Left cardiac atrium (tissue), 4 donors: ENCODE data around the gene ZNF107. TPM values are rescaled to one million over a fixed set of nuclear protein-coding genes. Genes with fewer than 3 reads are reported as not detected.
"Not testable (repeated sequence)": the region's sequence is repeated elsewhere in the genome, so short reads cannot be mapped to it uniquely, and the experiment has no call there.

Experiments
- ATAC-seq, 2 donors: fragments of 200-7000 bp; cut with Tn5 transposase; one replicate each; pipeline ENCODE4 v1.9.1; 2020; ENCODE audit warnings: mild to moderate bottlenecking in 2 of 2, moderate library complexity in 2 of 2
- DNase-seq: peaks from one replicate; pipeline ENCODE4 v3.0.0-alpha.2; 2020
- intact Hi-C, 2 donors: fragments of 100-400 bp; cut with DNase I; formaldehyde crosslinking; loops; one replicate each; pipeline versions ENCODE4 v1.14.1 to v1.15.1; 2022 to 2023
- microRNA-seq, 2 donors: library from miRNA; unstranded; fragments of <30 nt; microRNA quantifications; one replicate each; pipeline ENCODE4 v1.2.0, GENCODE V29; 2020
- total RNA-seq, 2 donors: library from RNA; stranded (reverse); fragmentation: NEBNext Ultra II Directional; extraction: Animal tissue kit (Norgen Biotek cat#: 25700); gene quantifications; one replicate each; pipeline ENCODE4 v1.2.1, GENCODE V29; 2021
- donor health status: DM: no; HTN: yes; CAD: no.
- donor health status: DM: no; HTN: yes; CAD: no; lungs with severe emphysema.
- donor health status: DM: yes; HTN: yes; CAD: no.
- donor health status: Dilated cardiomyopathy.

The ZNF107 gene
- total RNA-seq, 2 donors from 2014 or later = 1.6 to 2.4 TPM

GRCh38 chr7:64697863-64698262 lies 31.9 kb downstream of the ZNF107 start:
- ATAC-seq, intact Hi-C loops, DNase-seq: not testable (repeated sequence)

GRCh38 chr7:64706625-64707292 lies 40.8 kb downstream of the ZNF107 start:
- DNase-seq = no peak
- intact Hi-C loops = no loop called here
- ATAC-seq = no peak

- intact Hi-C loops, ATAC-seq, DNase-seq: not testable (repeated sequence)
These were observed 52.0 kb downstream of the ZNF107 start for GRCh38 chr7:64717896-64718295.

- intact Hi-C loops = no loop called here
- ATAC-seq (no peak), DNase-seq (no peak)
These were observed 63.3 kb downstream of the ZNF107 start for GRCh38 chr7:64729089-64729848.

GRCh38 chr7:64733550-64734240 lies 67.8 kb downstream of the ZNF107 start:
- DNase-seq (no peak), ATAC-seq (no peak)
- intact Hi-C loops = no loop called here

GRCh38 chr7:64736575-64736974 lies 70.6 kb downstream of the ZNF107 start:
- ATAC-seq (no peak), DNase-seq (no peak)

GRCh38 chr7:64738403-64738802 lies 72.5 kb downstream of the ZNF107 start:
- ATAC-seq, DNase-seq, intact Hi-C loops: not testable (repeated sequence)

More at GRCh38 chr7:64736575-64736974, 70.6 kb downstream of the ZNF107 start:
- intact Hi-C loops = no loop called here

- ATAC-seq, intact Hi-C loops, DNase-seq: not testable (repeated sequence)
These were observed 73.0 kb downstream of the ZNF107 start for GRCh38 chr7:64738953-64739352.

- ATAC-seq (no peak), DNase-seq (no peak)
- intact Hi-C loops = no loop called here
These were observed 78.7 kb downstream of the ZNF107 start for GRCh38 chr7:64744680-64745079.

- no peak for DNase-seq
- intact Hi-C loops = no loop called here
These were observed 81.9 kb downstream of the ZNF107 start for GRCh38 chr7:64747802-64748201.

GRCh38 chr7:64753032-64753431 lies 87.1 kb downstream of the ZNF107 start:
- DNase-seq = no peak
- ATAC-seq = no peak
- intact Hi-C loops = no loop called here

More at GRCh38 chr7:64747802-64748201, 81.9 kb downstream of the ZNF107 start:
- ATAC-seq = no peak

- intact Hi-C loops = no loop called here
- no peak for ATAC-seq
- DNase-seq = no peak
These were observed 89.9 kb downstream of the ZNF107 start for GRCh38 chr7:64755865-64756264.

GRCh38 chr7:64758151-64758550 lies 92.2 kb downstream of the ZNF107 start:
- intact Hi-C loops = no loop called here
- no peak for ATAC-seq
- DNase-seq = no peak

Small RNAs within 50 kb of the gene (microRNA-seq; reads per million reads assigned to microRNA genes)
- gene MIR6839 = 0 to 0.27 reads per million in 2 donors

Other genes starting within 250 kb of the ZNF107 start
- 10 to 100 TPM; 17.9 to 20.7 TPM for gene ZNF680, start 103.1 kb upstream of the ZNF107 start, total RNA-seq
- 1 to 10 TPM; 5.6 to 6.0 TPM for gene ZNF138, start 128.3 kb downstream of the ZNF107 start, total RNA-seq
- gene ZNF273, start 237.1 kb downstream of the ZNF107 start, total RNA-seq = 1 to 10 TPM; 2.3 to 2.7 TPM